ENCODE data around the gene TMEM132D.

DNA sequence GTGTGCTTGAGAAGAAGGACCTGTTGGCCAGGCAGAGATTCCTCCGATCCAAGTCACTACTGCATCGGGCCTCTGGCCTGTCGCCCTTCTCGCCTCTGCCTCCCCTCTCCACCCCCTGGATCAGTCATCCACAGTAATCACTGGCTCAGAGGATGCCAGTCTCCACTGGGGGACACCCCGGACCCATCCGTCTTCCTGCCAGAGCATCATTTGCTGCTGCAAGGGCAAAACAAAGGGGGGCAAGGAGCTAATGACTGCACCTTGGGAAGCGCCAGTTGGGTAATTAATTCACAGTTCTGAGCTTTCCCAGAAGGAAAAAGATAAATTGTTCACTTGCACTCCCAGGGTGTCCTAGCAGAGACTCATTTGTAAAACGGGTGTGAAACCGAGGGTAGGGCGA, 835.1 kb downstream of the TMEM132D start:
- TF ChIP-seq GATA2 (IDR thresholded peaks at IDR 0.05; ENCODE audit: low read depth, low read length) (no peak), GATA3 (IDR thresholded peaks at IDR 0.05; ENCODE audit: low read depth, low read length) (no peak)
